ENCODE measurements around the gene ITGB3.
"Not testable (repeated sequence)": the region's sequence is repeated elsewhere in the genome, so short reads cannot be mapped to it uniquely, and the experiment has no call there.

ITGB3 gene

GRCh38 chr17:47253541-47254402 lies at the start of gene ITGB3:
Gene ITGB3 (plus strand): TSS chr17:47253827. CDS start chr17:47253862, 35 bp downstream.
- H3K27ac ChIP-seq = no peak within 1 kb of the TSS
- DNase-seq (ENCODE audit: low read depth, low spot score) = no peak

DNA sequence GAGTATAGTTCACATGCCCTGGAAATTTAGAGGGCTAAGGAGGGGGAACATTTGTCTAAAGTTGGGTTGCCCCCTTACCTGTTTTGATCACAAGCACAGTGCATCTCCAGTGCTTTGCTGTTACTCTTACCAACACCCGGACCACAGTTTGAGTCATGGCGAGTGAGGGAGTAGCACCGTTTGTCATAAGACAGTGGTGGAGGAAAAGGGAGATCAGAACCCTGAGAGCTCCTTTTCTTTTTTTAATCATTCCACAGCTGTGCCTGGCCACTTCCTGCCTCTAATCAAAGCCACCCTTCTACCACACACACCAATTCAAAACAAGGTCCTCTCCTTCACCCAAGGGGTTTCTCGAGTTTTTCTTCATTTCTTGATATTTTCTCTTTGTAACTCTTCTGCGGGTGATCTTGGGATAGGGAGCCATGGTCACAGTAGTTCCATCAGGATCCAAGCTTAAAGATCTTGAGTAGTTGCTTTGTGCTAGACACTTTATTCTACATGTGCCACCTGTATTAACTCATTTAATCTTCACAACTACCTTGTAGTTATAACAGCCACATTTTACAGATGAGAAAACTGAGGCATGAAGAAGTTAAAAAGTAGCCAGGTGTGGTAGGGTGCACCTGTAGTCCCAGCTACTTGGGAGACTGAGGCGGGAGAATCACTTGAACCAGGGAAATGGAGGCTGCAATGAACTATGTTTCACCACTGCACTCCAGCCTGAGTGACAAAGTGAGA lies 49.5 kb upstream of the ITGB3 start:
- DNase-seq (ENCODE audit: low read depth, low spot score) = no peak
- H3K27ac ChIP-seq = no peak overlapping the region

DNA sequence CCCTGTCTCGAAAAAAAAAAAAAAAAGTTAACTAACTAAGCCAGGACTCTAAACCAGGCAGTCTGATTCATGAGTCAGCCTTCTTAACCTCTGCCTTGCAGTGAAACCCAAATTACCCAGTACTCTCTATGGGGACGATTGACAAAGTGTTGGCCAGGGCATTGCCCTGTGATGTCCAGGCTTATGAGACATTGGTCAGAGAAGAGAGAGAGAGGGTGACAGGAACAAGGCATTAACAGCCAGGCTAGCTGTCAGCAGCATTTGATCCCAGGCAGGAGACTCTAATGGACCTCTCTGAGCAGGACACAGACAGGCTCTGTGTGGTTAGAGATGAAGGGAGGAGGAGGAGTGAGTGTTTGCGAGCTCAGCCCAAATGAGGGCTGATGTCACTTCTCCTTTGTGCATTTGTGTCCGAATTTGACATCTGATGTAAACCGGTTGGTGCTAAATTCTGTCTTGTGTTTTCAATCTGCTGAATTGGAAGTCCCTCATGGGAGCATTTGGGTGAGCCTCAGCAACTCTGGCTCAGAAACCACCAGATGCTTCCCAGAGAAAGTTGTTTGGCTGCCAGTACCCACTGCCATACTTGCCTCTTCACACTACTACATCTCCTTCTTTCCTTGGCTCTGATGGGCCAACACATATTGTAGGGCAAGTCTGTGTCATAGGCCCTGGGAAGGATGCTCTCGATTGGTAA lies 48.8 kb upstream of the ITGB3 start:
- peak overlapping the region; percentile 49 for H3K27ac ChIP-seq
- no peak for DNase-seq (ENCODE audit: low read depth, low spot score)

DNA sequence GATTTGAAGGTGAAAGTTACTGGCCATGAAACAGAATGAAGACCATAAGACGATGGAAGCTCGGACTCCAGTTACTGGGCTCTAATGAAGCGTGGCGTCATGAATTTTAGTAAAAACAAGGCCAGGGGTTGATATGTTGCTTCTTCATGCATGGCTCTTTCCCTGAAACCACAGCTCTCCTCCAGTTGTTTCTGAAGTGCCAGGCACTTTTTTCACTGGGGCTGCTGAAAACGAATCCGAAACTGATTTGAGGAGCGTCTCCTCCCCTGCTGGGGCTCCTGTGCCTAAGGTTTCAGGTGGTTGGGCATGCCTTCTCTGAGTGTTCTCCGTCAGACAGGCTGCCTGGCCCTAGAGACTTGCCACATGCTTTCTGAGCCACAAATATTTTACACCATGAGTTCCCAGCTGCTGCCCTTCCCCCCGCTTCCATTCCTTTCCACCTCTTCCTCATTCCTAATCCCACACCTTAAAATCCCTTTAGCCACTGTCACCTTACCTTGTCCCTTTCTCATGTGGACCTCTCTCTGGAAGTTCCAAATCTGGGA lies 48.1 kb upstream of the ITGB3 start:
- peak; percentile 51 for DNase-seq (ENCODE audit: low read depth, low spot score)
- H3K27ac ChIP-seq = peak overlapping the region; percentile 49

- no peak for DNase-seq (ENCODE audit: low read depth, low spot score)
- H3K27ac ChIP-seq = no peak overlapping the region
Observed at GRCh38 chr17:47207143-47208067, 46.2 kb upstream of the ITGB3 start.

- DNase-seq (ENCODE audit: low read depth, low spot score) = no peak
- H3K27ac ChIP-seq = no peak within 1 kb of the TSS
Observed at GRCh38 chr17:47208744-47209488, 44.7 kb upstream of the ITGB3 start, which contains the start of gene MYL4. Gene MYL4 (plus strand): TSS chr17:47209348. CDS start chr17:47209423, 75 bp downstream.

DNA sequence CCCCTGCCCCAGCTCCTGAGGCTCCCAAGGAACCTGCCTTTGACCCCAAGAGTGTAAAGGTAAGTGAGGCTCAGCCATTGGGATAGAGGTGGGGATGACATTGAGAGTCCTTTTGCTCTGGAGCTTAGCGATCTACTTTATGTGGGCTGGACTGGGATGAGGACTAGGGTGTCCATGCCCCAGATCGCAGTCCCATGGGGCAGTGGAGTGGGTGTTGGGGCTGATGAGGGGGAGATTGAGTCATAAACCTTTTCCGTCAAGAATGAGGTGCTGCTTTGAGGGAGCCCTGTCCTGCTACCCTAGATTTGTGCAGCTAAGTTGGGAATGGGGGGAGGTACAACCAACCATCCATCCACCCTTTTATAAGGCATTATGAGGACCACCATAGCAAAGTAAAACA lies 44.1 kb upstream of the ITGB3 start:
- DNase-seq (ENCODE audit: low read depth, low spot score) = no peak
- no peak overlapping the region for H3K27ac ChIP-seq

- H3K27ac ChIP-seq = no peak overlapping the region
- DNase-seq (ENCODE audit: low read depth, low spot score) = no peak
Observed at GRCh38 chr17:47210105-47210504, 43.5 kb upstream of the ITGB3 start.

- DNase-seq (ENCODE audit: low read depth, low spot score) = no peak
- no peak overlapping the region for H3K27ac ChIP-seq
Observed at GRCh38 chr17:47210779-47211178, 42.8 kb upstream of the ITGB3 start.

GRCh38 chr17:47212458-47212857 lies 41.2 kb upstream of the ITGB3 start:
- H3K27ac ChIP-seq = no peak overlapping the region
- DNase-seq (ENCODE audit: low read depth, low spot score) = no peak

DNA sequence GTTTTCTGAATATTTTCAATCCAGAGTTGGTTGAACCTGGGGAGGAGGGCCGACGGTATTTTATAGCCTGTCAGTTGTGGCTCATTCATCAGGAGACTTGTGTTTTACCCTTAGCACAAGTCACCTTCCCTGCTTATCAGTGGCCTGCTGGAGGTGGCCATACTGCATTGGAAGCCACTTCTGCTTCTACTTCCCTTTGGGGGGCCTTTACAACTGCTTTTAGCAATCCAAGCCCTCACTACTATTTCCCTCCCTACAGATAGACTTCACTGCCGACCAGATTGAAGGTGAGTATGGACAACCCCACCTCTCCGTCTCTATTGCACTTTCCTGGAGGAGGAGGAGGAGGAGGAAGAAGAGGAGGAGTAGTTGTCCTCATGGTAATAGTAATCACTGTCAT lies 40.1 kb upstream of the ITGB3 start:
- DNase-seq (ENCODE audit: low read depth, low spot score) = no peak
- H3K27ac ChIP-seq = no peak overlapping the region

- DNase-seq (ENCODE audit: low read depth, low spot score) = no peak
- no peak overlapping the region for H3K27ac ChIP-seq
Observed at GRCh38 chr17:47214931-47215330, 38.7 kb upstream of the ITGB3 start.

DNA sequence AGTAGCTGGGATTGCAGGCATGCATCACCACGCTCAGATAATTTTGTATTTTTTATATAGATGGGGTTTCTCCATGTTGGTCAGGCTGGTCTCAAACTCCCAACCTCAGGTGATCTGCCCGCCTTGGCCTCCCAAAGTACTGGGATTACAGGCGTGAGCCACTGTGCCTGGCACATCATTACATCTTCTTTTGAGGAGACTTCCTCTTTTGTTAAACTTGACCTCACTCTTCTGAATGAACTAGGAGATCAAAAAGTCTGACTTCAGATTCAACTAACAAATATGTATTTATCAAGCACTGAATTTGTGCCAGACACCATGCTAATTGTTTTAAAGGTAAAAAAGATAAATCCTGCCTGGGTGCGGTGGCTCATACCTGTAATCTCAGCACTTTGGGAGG lies 36.8 kb upstream of the ITGB3 start:
- not testable (repeated sequence) for H3K27ac ChIP-seq; DNase-seq (ENCODE audit: low read depth, low spot score)

GRCh38 chr17:47217279-47217678 lies 36.3 kb upstream of the ITGB3 start:
- not testable (repeated sequence) for H3K27ac ChIP-seq; DNase-seq (ENCODE audit: low read depth, low spot score)

DNA sequence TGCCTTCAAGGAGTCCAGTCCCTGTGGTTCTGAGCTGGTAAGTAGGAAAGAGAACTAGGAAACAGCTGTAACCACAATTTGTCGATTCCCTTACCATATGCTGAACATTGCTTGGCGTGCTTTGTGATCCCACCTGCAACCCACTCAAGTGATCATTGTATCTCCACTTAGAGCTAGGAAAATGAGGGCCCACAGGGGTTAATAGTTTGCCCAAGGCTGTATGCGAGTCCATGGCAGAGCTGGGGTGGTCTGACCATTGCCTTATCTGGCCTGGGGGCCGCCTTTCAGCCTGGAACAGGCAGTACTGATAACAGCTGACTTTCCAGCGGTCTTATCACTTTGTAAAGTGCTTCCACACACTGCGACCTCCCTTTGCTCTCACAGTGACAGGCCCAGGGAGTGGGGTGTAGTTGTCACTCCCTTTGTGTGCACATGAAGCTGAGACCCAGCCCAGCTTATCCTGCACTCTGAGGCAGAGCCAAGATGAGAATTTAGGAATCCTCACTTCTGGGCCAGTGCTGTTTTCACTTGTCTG lies 34.7 kb upstream of the ITGB3 start:
- no peak for DNase-seq (ENCODE audit: low read depth, low spot score)
- no peak overlapping the region for H3K27ac ChIP-seq

GRCh38 chr17:47219621-47220475 lies 33.8 kb upstream of the ITGB3 start:
- no peak overlapping the region for H3K27ac ChIP-seq
- DNase-seq (ENCODE audit: low read depth, low spot score) = no peak

- H3K27ac ChIP-seq = no peak overlapping the region
- no peak for DNase-seq (ENCODE audit: low read depth, low spot score)
Observed at GRCh38 chr17:47220531-47220999, 33.1 kb upstream of the ITGB3 start.

All from epithelial cell of prostate (primary cell).